HepG2 (cell line): ENCODE results near the gene MDH1. TPM values are rescaled to one million over a fixed set of nuclear protein-coding genes. Genes with fewer than 3 reads are reported as not detected.
"Not testable (repeated sequence)": the region's sequence is repeated elsewhere in the genome, so short reads cannot be mapped to it uniquely, and the experiment has no call there.

Experiments
- ATAC-seq: fragments of 200-7000 bp; cut with Tn5 transposase; 3 replicates; pipeline ENCODE4 v1.9.1; 2020; ENCODE audit warnings: mild to moderate bottlenecking, moderate library complexity
- BruUV-seq: library from RNA; stranded (reverse); fragments of 400-500 nt; replicated peaks from 2 replicates; lab custom pipeline; 2021; lab: Mats Ljungman, UMichigan
- CTCF ChIA-PET: fragments of 300-600 bp; formaldehyde crosslinking; extraction: SDS; loops from one replicate; lab custom pipeline; 2021; ENCODE audit warnings: low total read pairs, inconsistent platforms, low intra/inter-chr PET ratio; lab: Yijun Ruan, JAX
- POLR2A ChIA-PET: fragments of 350-600 bp; sonication (Branson Sonifier 250); formaldehyde crosslinking; loops from one replicate; lab custom pipeline; 2020; ENCODE audit warnings: antibody characterized with exemption, inconsistent platforms; lab: Yijun Ruan, JAX
- DNase-seq: peaks from one replicate; pipeline ENCODE4 v3.0.0-alpha.2; 2015; ENCODE audit warnings: low spot score
- FAIRE-seq: peaks from 3 replicates; lab custom pipeline; 2011; peaks lifted over from hg19 to GRCh38; lab: Jason Lieb, UNC
- H2AFZ ChIP-seq: one replicate; pipeline ENCODE4 v1.6.1; 2011; ENCODE audit warnings: low read length, inconsistent platforms
- H3K27ac ChIP-seq: fragments of 300-600 bp; 3 replicates; pipeline ENCODE4 v1.8.0; 2011; ENCODE audit warnings: mixed run types, mild to moderate bottlenecking, mixed read lengths, low read length, inconsistent platforms; ENCODE audit not compliant: insufficient read depth; ENCODE audit errors: extremely low read length
- H3K27me3 ChIP-seq, 2 experiments: fragments of 200-600 bp in 1 of 2; 2 replicates in 1 of 2; 3 replicates in 1 of 2; pipeline versions ENCODE4 v1.6.0 to v1.8.0; 2011; ENCODE audit warnings: low read length in 2 of 2, mild to moderate bottlenecking in 2 of 2, moderate library complexity in 2 of 2, inconsistent platforms in 1 of 2; ENCODE audit not compliant: insufficient read depth in 2 of 2, control insufficient read depth in 1 of 2
- H3K36me3 ChIP-seq, 2 experiments: fragments of 200-600 bp in 1 of 2; replicated peaks in 1 of 2; 2 replicates in 1 of 2; 3 replicates in 1 of 2; pipeline versions ENCODE4 v1.5.1 to v1.8.0; 2011; ENCODE audit warnings: low read length in 2 of 2, inconsistent platforms in 1 of 2; ENCODE audit not compliant: insufficient read depth in 2 of 2, control insufficient read depth in 1 of 2
- H3K4me1 ChIP-seq: 2 replicates; pipeline ENCODE4 v1.5.1; 2012; ENCODE audit warnings: low read length, inconsistent platforms; ENCODE audit not compliant: insufficient read depth
- H3K4me2 ChIP-seq: 2 replicates; pipeline ENCODE4 v1.6.0; 2011; ENCODE audit warnings: low read depth, low read length, inconsistent platforms
- H3K4me3 ChIP-seq, 3 experiments: fragments of 200-600 bp in 1 of 3; sonication (generic), shearing (Covaris generic) in 1 of 3; replicated peaks in 1 of 3; 2 replicates each; pipeline ENCODE4 v1.5.1; 2011 to 2016; ENCODE audit warnings: low read length in 3 of 3, inconsistent platforms in 2 of 3, low read depth in 2 of 3, mild to moderate bottlenecking in 2 of 3, control low read depth in 1 of 3, mixed read lengths in 1 of 3; ENCODE audit not compliant: insufficient read depth in 1 of 3
- H3K79me2 ChIP-seq: one replicate; pipeline ENCODE4 v1.6.1; 2011; ENCODE audit warnings: low read length, inconsistent platforms; ENCODE audit not compliant: insufficient read depth
- H3K9ac ChIP-seq: 2 replicates; pipeline ENCODE4 v1.6.0; 2011; ENCODE audit warnings: mild to moderate bottlenecking, low read depth, low read length, inconsistent platforms; ENCODE audit not compliant: insufficient read depth
- H3K9me3 ChIP-seq: 2 replicates; pipeline ENCODE4 v1.5.1; 2012; ENCODE audit warnings: mild to moderate bottlenecking, low read length
- H4K20me1 ChIP-seq: 2 replicates; pipeline ENCODE4 v1.6.0; 2011; ENCODE audit warnings: inconsistent platforms, mild to moderate bottlenecking, low read length, moderate library complexity; ENCODE audit not compliant: insufficient read depth
- SETDB1 ChIP-seq: sonication (generic); formaldehyde crosslinking; IDR thresholded peaks from 2 replicates; pipeline ENCODE4 v1.5.1; 2020; ENCODE audit warnings: missing genetic modification reagents, mild to moderate bottlenecking, borderline replicate concordance
- SP1 ChIP-seq, 2 experiments: fragments of 450-650 bp in 1 of 2; sonication (generic) in 1 of 2; formaldehyde crosslinking in 1 of 2; IDR thresholded peaks; 2 replicates each; pipeline versions ENCODE4 v1.4.0 to v1.6.1; 2016 to 2020; ENCODE audit warnings: missing genetic modification reagents in 1 of 2
- SPEN ChIP-seq: sonication (generic); formaldehyde crosslinking; IDR thresholded peaks from 2 replicates; pipeline ENCODE4 v1.5.1; 2020; ENCODE audit warnings: low read depth, mild to moderate bottlenecking, missing genetic modification reagents
- ZNF160 ChIP-seq: sonication (generic); formaldehyde crosslinking; IDR thresholded peaks from 2 replicates; pipeline ENCODE4 v1.8.0; 2022; ENCODE audit warnings: mild to moderate bottlenecking, inconsistent platforms, missing genetic modification reagents
- ZNF432 ChIP-seq: sonication (generic); formaldehyde crosslinking; IDR thresholded peaks from 2 replicates; pipeline ENCODE4 v1.5.0; 2020; ENCODE audit warnings: missing genetic modification reagents, mild to moderate bottlenecking, borderline replicate concordance
- WGBS: methylation state at CpG from one replicate; pipeline ENCODE4 v1.1.6; 2017; ENCODE audit warnings: low lambda C conversion rate; 5-methylcytosine and 5-hydroxymethylcytosine counted together
- in situ Hi-C: cut with HindIII; loops from 2 replicates; pipeline ENCODE4 v1.10.0; 2017; ENCODE audit warnings: low pct_unique_long_range_greater_than_20kb; ENCODE audit not compliant: extremely low pct_ligation_motif_present
- intact Hi-C: fragments of 100-400 bp; cut with micrococcal nuclease; formaldehyde crosslinking; loops from one replicate; pipeline ENCODE4 v1.10.0; 2022; ENCODE audit not compliant: unreplicated experiment
- polyA plus RNA-seq, 8 experiments: library from polyadenylated mRNA; depleted of rRNA in 3 of 8; stranded (reverse) in 7 of 8; unstranded in 1 of 8; fragments of >200 nt; fragmentation: Illumina TruSeq in 4 of 8; extraction: Trizol in 4 of 8; gene quantifications; 2 replicates each; pipeline versions ENCODE4 v1.2.1 to v1.2.3, GENCODE V29; 2011 to 2016; ENCODE audit warnings: low read depth in 4 of 8, missing spikeins in 1 of 8, mixed read lengths in 1 of 8; ENCODE audit not compliant: insufficient read depth in 1 of 8
- total RNA-seq, 5 experiments: library from RNA; depleted of rRNA; stranded (reverse); fragments of >200 nt; fragmentation: Illumina TruSeq; extraction: Trizol; gene quantifications; 2 replicates each; pipeline ENCODE4 v1.2.3, GENCODE V29; 2016; ENCODE audit warnings: low read depth in 1 of 5
- TF ChIP-seq, protein P1 (sequence below): sonication (generic); formaldehyde crosslinking; IDR thresholded peaks from 2 replicates; pipeline ENCODE4 v1.5.0; 2020; ENCODE audit warnings: missing genetic modification reagents, mild to moderate bottlenecking, borderline replicate concordance
- TF ChIP-seq, protein P2 (sequence below): sonication (generic); formaldehyde crosslinking; IDR thresholded peaks from 2 replicates; pipeline ENCODE4 v1.8.1; 2023; ENCODE audit warnings: mild to moderate bottlenecking, moderate library complexity, missing genetic modification reagents
- TF ChIP-seq, protein P3 (sequence below): sonication (generic); formaldehyde crosslinking; IDR thresholded peaks from 2 replicates; pipeline ENCODE4 v1.4.0; 2020; ENCODE audit warnings: mild to moderate bottlenecking, low read depth, missing genetic modification reagents

MDH1 gene
- total and polyA plus RNA-seq, 2 of the 13 experiments (the other 11 are each of a cell fraction or from before 2014, with no cell fraction given), result 293 to 415 TPM

DNA sequence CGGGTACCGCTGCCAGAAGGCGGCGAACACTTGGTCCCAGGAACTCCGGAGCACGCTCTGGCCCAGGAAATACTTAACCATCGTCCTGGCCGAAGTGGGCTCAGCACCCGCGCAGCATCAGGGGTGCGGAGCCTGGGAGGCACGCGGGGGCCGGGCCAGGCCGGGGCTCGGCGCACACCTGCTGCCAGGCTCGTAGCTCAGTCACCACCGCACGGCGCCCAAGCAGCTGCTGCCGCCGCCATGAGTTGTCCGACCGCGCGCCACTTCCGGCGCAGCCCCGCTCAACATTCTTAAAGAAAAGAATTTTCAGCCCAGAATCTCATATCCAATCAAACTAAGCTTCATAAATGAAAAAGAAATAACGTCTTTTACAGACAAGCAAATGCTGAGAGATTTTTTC is 34.0 kb downstream of the MDH1 start:
- ATAC-seq (no peak), DNase-seq (no peak), FAIRE-seq (no peak)
- Histone ChIP-seq H3K9me3 (no peaks in the 10 kb centered on the region), H3K36me3 (no peaks in the 10 kb centered on the region), H2AFZ (no peak overlapping the region), H3K4me3 (no peak overlapping the region), H3K27me3 (peaks cover 1 to 21% of the 10 kb centered on the region in 2 experiments; a peak in 2 of 5 replicates), H3K27ac (no peak overlapping the region), H3K9ac (no peak overlapping the region), H3K4me1 (no peaks in the 10 kb centered on the region), H4K20me1 (no peaks in the 10 kb centered on the region), H3K4me2 (no peak overlapping the region), H3K79me2 (no peaks in the 10 kb centered on the region)
- WGBS, result 78% methylated on average over 31 of the region's 31 CpGs
- no TSS peak for BruUV-seq
- in situ Hi-C loops (no loop called here), intact Hi-C loops (no loop called here)
- POLR2A ChIA-PET, result no interaction called here
- TF ChIP-seq ZNF160 (CRISPR knock-in tag) (no peak), SETDB1 (CRISPR knock-in tag) (no peak), ZNF432 (no peak), SPEN (CRISPR knock-in tag) (no peak), SP1 (IDR thresholded peaks at IDR 0.05) (no peak), SP1 (CRISPR knock-in tag; IDR thresholded peaks at IDR 0.05) (no peak)
- TF ChIP-seq, protein P1, sequence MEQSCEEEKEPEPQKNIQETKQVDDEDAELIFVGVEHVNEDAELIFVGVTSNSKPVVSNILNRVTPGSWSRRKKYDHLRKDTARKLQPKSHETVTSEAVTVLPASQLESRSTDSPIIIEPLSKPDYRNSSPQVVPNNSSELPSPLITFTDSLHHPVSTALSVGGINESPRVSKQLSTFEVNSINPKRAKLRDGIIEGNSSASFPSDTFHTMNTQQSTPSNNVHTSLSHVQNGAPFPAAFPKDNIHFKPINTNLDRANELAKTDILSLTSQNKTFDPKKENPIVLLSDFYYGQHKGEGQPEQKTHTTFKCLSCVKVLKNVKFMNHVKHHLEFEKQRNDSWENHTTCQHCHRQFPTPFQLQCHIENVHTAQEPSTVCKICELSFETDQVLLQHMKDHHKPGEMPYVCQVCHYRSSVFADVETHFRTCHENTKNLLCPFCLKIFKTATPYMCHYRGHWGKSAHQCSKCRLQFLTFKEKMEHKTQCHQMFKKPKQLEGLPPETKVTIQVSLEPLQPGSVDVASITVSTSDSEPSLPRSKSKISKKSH (CRISPR knock-in tag), result no peak
- TF ChIP-seq, protein P2, sequence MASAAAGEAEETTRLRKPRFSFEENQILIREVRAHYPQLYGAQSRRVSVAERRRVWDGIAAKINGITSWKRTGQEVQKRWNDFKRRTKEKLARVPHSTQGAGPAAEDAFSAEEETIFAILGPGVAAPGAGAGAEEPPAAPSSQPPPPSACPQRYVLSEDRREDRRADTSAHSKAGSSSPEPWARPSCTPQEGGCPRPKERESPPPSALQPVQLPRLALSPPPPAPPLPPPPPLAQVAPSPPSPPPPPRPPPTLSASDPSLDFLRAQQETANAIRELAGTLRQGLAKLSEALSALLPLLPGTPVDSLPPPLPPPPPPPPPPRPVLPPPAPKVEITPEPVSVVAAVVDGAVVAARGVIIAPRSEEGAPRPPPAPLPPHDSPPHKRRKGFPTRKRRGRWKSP (CRISPR knock-in tag), result no peak
- TF ChIP-seq, protein P3, sequence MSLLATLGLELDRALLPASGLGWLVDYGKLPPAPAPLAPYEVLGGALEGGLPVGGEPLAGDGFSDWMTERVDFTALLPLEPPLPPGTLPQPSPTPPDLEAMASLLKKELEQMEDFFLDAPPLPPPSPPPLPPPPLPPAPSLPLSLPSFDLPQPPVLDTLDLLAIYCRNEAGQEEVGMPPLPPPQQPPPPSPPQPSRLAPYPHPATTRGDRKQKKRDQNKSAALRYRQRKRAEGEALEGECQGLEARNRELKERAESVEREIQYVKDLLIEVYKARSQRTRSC, result no peak
- CTCF ChIA-PET, result no interaction called here

- CTCF ChIA-PET, intact Hi-C loops, H3K27ac ChIP-seq: not testable (repeated sequence)
Observed at GRCh38 chr2:63623763-63624162, 35.0 kb downstream of the MDH1 start.

More at GRCh38 chr2:63623763-63624162, 35.0 kb downstream of the MDH1 start:
- 1% methylated on average over 2 of the region's 2 CpGs for WGBS
- H3K9me3 ChIP-seq, H3K9ac ChIP-seq, H2AFZ ChIP-seq, POLR2A ChIA-PET, H3K79me2 ChIP-seq, H3K36me3 ChIP-seq, ATAC-seq, DNase-seq, H3K4me2 ChIP-seq, H4K20me1 ChIP-seq, BruUV-seq, in situ Hi-C loops, H3K4me3 ChIP-seq, H3K4me1 ChIP-seq, FAIRE-seq: not testable (repeated sequence)
- H3K27me3 ChIP-seq, result peaks cover 1 to 24% of the 10 kb centered on the region in 2 experiments; a peak in 2 of 5 replicates
